Measurements from ENCODE around the gene RAB3C.

DNA sequence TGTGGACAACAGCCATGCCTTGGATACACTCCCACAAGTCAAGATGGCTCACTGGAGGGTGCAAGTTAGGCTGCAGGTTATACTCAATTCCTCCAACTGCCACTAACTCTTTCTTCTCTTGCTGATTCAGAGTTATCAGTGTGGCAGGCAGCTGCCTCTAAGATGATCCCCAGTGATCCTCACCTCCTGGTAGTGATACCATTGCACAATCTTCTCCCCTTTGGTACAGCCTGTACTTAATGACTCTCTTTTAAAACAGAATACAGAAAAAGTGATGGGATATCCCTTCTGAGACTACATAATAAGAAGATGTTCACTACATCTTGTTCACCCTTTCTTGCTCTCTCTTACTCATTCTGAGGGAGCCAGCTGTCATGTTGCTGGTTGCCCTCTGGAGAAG is 323.1 kb downstream of the RAB3C start:
- TF ChIP-seq FOXM1 (IDR thresholded peaks at IDR 0.05; ENCODE audit: borderline replicate concordance): no peak
- TF ChIP-seq ARNT (IDR thresholded peaks at IDR 0.05): no peak
- no peak for TF ChIP-seq TARDBP (IDR thresholded peaks at IDR 0.05)
- no peak for TF ChIP-seq L3MBTL2 (conservative IDR thresholded peaks at IDR 0.05)
- no peak for TF ChIP-seq FOXA1 (IDR thresholded peaks at IDR 0.05)
- TF ChIP-seq SP1 (IDR thresholded peaks at IDR 0.05): no peak

Data from HEK293T (cell line).